GM23338 (cell line): ENCODE results near the gene MCCC1. TPM values are rescaled to one million over a fixed set of nuclear protein-coding genes. Genes with fewer than 3 reads are reported as not detected.
A peak's percentile ranks its signal among the peaks of the same experiment; 100 is the strongest.

Experiments used
- ATAC-seq: fragments of 200-7000 bp; cut with Tn5 transposase; 3 replicates; pipeline ENCODE4 v1.9.1; 2020
- DNase-seq: peaks from one replicate; pipeline ENCODE4 v3.0.0-alpha.2; 2015; ENCODE audit warnings: low spot score
- H2AFZ ChIP-seq: fragments of 200-600 bp; sonication (generic); 2 replicates; pipeline ENCODE4 v1.8.0; 2016; ENCODE audit warnings: antibody characterized with exemption, mild to moderate bottlenecking, moderate library complexity
- H3F3A ChIP-seq: fragments of 200-600 bp; sonication (generic); replicated peaks from 2 replicates; pipeline ENCODE4 v1.8.0; 2017; ENCODE audit warnings: antibody characterized with exemption, mixed run types, low read depth
- H3K27ac ChIP-seq: fragments of 200-600 bp; sonication (generic); 2 replicates; pipeline ENCODE4 v1.6.1; 2016; ENCODE audit warnings: low read depth
- H3K27me3 ChIP-seq: fragments of 200-600 bp; sonication (generic); 2 replicates; pipeline ENCODE4 v1.8.0; 2016; ENCODE audit warnings: mild to moderate bottlenecking, mixed run types, moderate library complexity; ENCODE audit not compliant: insufficient read depth
- H3K36me3 ChIP-seq: fragments of 200-600 bp; sonication (generic); 2 replicates; pipeline ENCODE4 v1.8.0; 2016; ENCODE audit warnings: mild to moderate bottlenecking; ENCODE audit not compliant: insufficient read depth
- H3K4me1 ChIP-seq: fragments of 200-600 bp; sonication (generic); 2 replicates; pipeline ENCODE4 v1.8.0; 2016; ENCODE audit warnings: mild to moderate bottlenecking, moderate library complexity; ENCODE audit not compliant: insufficient read depth
- H3K4me2 ChIP-seq: fragments of 200-600 bp; sonication (generic); 2 replicates; pipeline ENCODE4 v1.7.1; 2017; ENCODE audit warnings: mixed run types
- H3K4me3 ChIP-seq: fragments of 200-600 bp; sonication (generic); 2 replicates; pipeline ENCODE4 v1.6.1; 2016; ENCODE audit warnings: mixed run types
- H3K79me2 ChIP-seq: fragments of 200-600 bp; sonication (generic); replicated peaks from 2 replicates; pipeline ENCODE4 v1.8.0; 2017; ENCODE audit warnings: mild to moderate bottlenecking; ENCODE audit not compliant: insufficient read depth
- H3K9me2 ChIP-seq: fragments of 200-600 bp; sonication (generic); 2 replicates; pipeline ENCODE4 v1.8.0; 2017; ENCODE audit not compliant: insufficient read depth
- H4K20me1 ChIP-seq: fragments of 200-600 bp; sonication (generic); replicated peaks from 2 replicates; pipeline ENCODE4 v1.8.0; 2017; ENCODE audit warnings: mild to moderate bottlenecking; ENCODE audit not compliant: insufficient read depth
- H3K27ac Mint-ChIP-seq: 2 replicates; pipeline ENCODE4 v1.8.0; 2020; ENCODE audit warnings: inconsistent platforms, mild to moderate bottlenecking, moderate library complexity, mixed read lengths
- H3K27me3 Mint-ChIP-seq: 3 replicates; pipeline ENCODE4 v1.8.0; 2022; ENCODE audit warnings: low read depth, mild to moderate bottlenecking, moderate library complexity, mixed read lengths, inconsistent platforms; ENCODE audit not compliant: insufficient read depth, poor library complexity
- H3K36me3 Mint-ChIP-seq: 3 replicates; pipeline ENCODE4 v1.8.0; 2021; ENCODE audit warnings: low read depth, mild to moderate bottlenecking, inconsistent platforms, moderate library complexity, mixed read lengths
- H3K4me1 Mint-ChIP-seq: 3 replicates; pipeline ENCODE4 v1.8.0; 2020; ENCODE audit warnings: mild to moderate bottlenecking, inconsistent platforms, mixed read lengths
- H3K4me3 Mint-ChIP-seq: 3 replicates; pipeline ENCODE4 v1.8.0; 2021; ENCODE audit warnings: moderate library complexity, mild to moderate bottlenecking, inconsistent platforms, mixed read lengths
- H3K9me3 Mint-ChIP-seq: 3 replicates; pipeline ENCODE4 v1.8.0; 2020; ENCODE audit warnings: moderate library complexity, mild to moderate bottlenecking, inconsistent platforms, mixed read lengths
- CREB1 ChIP-seq: fragments of 250-450 bp; sonication (Bioruptor Pico); IDR thresholded peaks from 2 replicates; pipeline ENCODE4 v1.5.0; 2020; ENCODE audit warnings: low read depth, mild to moderate bottlenecking, moderate library complexity
- EZH2 ChIP-seq: fragments of 200-600 bp; sonication (generic); IDR thresholded peaks from one replicate; pipeline ENCODE4 v1.8.0; 2017; ENCODE audit warnings: antibody characterized with exemption, mild to moderate bottlenecking, low read depth; ENCODE audit not compliant: unreplicated experiment
- EZH2phosphoT487 ChIP-seq: fragments of 200-600 bp; sonication (generic); IDR thresholded peaks from one replicate; pipeline ENCODE4 v1.8.1; 2018; ENCODE audit warnings: antibody characterized with exemption; ENCODE audit not compliant: unreplicated experiment
- JUNB ChIP-seq: IDR thresholded peaks from one replicate; pipeline ENCODE4 v1.6.1; 2016; ENCODE audit warnings: antibody characterized with exemption; ENCODE audit not compliant: unreplicated experiment
- NANOG ChIP-seq: IDR thresholded peaks from 2 replicates; pipeline ENCODE4 v1.6.1; 2016; ENCODE audit warnings: antibody characterized with exemption, borderline replicate concordance
- POLR2AphosphoS5 ChIP-seq: IDR thresholded peaks from 2 replicates; pipeline ENCODE4 v1.6.1; 2016; ENCODE audit warnings: antibody characterized with exemption, low read depth
- STAT1 ChIP-seq: IDR thresholded peaks from one replicate; pipeline ENCODE4 v1.6.1; 2016; ENCODE audit warnings: antibody characterized with exemption; ENCODE audit not compliant: unreplicated experiment
- ZNF114 ChIP-seq: fragments of 250-450 bp; sonication (Bioruptor Pico); IDR thresholded peaks from 2 replicates; pipeline ENCODE4 v1.5.0; 2020; ENCODE audit warnings: mild to moderate bottlenecking, moderate library complexity
- ZNF331 ChIP-seq: fragments of 250-450 bp; sonication (Bioruptor Pico); IDR thresholded peaks from 2 replicates; pipeline ENCODE4 v1.5.0; 2020; ENCODE audit warnings: low read depth, mild to moderate bottlenecking, moderate library complexity
- polyA plus RNA-seq: library from polyadenylated mRNA; unstranded; fragments of >200 nt; fragmentation: Nextera tagmentation; extraction: Ambion mirVana; gene quantifications from 2 replicates; pipeline ENCODE4 v1.2.1, GENCODE V29; 2016
- total RNA-seq: library from RNA; depleted of rRNA; stranded (reverse); fragments of >200 nt; shearing (Covaris generic); gene quantifications from 2 replicates; pipeline ENCODE4 v1.2.3, GENCODE V29; 2014
- TF ChIP-seq, protein P1 (sequence below): IDR thresholded peaks from one replicate; pipeline ENCODE4 v1.6.1; 2018; ENCODE audit warnings: antibody characterized with exemption; ENCODE audit not compliant: unreplicated experiment
- TF ChIP-seq, protein P2 (sequence below): IDR thresholded peaks from 2 replicates; pipeline ENCODE4 v1.6.1; 2016; ENCODE audit warnings: antibody characterized with exemption
- TF ChIP-seq, protein P3 (sequence below): fragments of 250-450 bp; sonication (Bioruptor Pico); IDR thresholded peaks from 2 replicates; pipeline ENCODE4 v1.5.0; 2020; ENCODE audit warnings: mild to moderate bottlenecking, moderate library complexity

MCCC1 gene
- total and polyA plus RNA-seq, 2 experiments from 2014 or later: 20.2 to 24.2 TPM

DNA sequence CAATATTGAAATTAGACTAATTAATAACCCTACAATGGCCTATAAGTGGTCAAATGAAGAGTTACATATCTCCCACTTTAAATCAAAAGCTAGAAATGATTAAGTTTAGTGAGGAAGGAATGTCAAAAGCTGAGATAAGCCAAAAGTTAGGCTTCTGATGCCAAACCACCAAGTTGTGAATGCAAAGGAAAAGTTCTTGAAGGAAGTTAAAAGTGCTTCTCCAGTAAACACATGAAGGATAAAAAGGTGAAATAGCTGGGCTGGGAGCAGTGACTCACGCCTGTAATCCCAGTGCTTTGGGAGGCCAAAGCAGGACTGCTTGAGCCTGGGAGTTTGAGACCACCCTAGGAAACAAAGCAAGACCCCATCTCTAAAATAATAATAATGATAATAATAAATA lies 72.0 kb downstream of the MCCC1 start:
- peaks cover 35% of the 10 kb centered on the region for H3K36me3 Mint-ChIP-seq
- no peak for ATAC-seq
- H3K4me3 Mint-ChIP-seq: no peak overlapping the region
- no peaks in the 10 kb centered on the region for H3K4me1 Mint-ChIP-seq
- H3K79me2 ChIP-seq: no peaks in the 10 kb centered on the region
- no peak overlapping the region for H3K27ac Mint-ChIP-seq
- H3K9me3 Mint-ChIP-seq: no peaks in the 10 kb centered on the region; the same call in 2 of the 3 replicates
- H3K4me2 ChIP-seq: no peak overlapping the region
- H2AFZ ChIP-seq: no peak overlapping the region
- no peaks in the 10 kb centered on the region for H3K27me3 ChIP-seq
- DNase-seq: no peak
- H3K27me3 Mint-ChIP-seq: no peaks in the 10 kb centered on the region
- no peaks in the 10 kb centered on the region for H4K20me1 ChIP-seq
- H3F3A ChIP-seq: no peaks in the 10 kb centered on the region
- H3K27ac ChIP-seq: 0 out of 2 replicates have a peak overlapping the region, but pooled peaks have one; percentile 45
- H3K4me1 ChIP-seq: no peaks in the 10 kb centered on the region
- TF ChIP-seq, protein P1, sequence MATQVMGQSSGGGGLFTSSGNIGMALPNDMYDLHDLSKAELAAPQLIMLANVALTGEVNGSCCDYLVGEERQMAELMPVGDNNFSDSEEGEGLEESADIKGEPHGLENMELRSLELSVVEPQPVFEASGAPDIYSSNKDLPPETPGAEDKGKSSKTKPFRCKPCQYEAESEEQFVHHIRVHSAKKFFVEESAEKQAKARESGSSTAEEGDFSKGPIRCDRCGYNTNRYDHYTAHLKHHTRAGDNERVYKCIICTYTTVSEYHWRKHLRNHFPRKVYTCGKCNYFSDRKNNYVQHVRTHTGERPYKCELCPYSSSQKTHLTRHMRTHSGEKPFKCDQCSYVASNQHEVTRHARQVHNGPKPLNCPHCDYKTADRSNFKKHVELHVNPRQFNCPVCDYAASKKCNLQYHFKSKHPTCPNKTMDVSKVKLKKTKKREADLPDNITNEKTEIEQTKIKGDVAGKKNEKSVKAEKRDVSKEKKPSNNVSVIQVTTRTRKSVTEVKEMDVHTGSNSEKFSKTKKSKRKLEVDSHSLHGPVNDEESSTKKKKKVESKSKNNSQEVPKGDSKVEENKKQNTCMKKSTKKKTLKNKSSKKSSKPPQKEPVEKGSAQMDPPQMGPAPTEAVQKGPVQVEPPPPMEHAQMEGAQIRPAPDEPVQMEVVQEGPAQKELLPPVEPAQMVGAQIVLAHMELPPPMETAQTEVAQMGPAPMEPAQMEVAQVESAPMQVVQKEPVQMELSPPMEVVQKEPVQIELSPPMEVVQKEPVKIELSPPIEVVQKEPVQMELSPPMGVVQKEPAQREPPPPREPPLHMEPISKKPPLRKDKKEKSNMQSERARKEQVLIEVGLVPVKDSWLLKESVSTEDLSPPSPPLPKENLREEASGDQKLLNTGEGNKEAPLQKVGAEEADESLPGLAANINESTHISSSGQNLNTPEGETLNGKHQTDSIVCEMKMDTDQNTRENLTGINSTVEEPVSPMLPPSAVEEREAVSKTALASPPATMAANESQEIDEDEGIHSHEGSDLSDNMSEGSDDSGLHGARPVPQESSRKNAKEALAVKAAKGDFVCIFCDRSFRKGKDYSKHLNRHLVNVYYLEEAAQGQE: no peak
- TF ChIP-seq POLR2AphosphoS5 (no peak), EZH2 (no peak), ZNF331 (no peak), EZH2phosphoT487 (no peak), NANOG (no peak), STAT1 (no peak), ZNF114 (CRISPR knock-in tag) (no peak), CREB1 (no peak), JUNB (no peak)
- TF ChIP-seq, protein P2, sequence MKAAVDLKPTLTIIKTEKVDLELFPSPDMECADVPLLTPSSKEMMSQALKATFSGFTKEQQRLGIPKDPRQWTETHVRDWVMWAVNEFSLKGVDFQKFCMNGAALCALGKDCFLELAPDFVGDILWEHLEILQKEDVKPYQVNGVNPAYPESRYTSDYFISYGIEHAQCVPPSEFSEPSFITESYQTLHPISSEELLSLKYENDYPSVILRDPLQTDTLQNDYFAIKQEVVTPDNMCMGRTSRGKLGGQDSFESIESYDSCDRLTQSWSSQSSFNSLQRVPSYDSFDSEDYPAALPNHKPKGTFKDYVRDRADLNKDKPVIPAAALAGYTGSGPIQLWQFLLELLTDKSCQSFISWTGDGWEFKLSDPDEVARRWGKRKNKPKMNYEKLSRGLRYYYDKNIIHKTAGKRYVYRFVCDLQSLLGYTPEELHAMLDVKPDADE: no peak
- TF ChIP-seq, protein P3, sequence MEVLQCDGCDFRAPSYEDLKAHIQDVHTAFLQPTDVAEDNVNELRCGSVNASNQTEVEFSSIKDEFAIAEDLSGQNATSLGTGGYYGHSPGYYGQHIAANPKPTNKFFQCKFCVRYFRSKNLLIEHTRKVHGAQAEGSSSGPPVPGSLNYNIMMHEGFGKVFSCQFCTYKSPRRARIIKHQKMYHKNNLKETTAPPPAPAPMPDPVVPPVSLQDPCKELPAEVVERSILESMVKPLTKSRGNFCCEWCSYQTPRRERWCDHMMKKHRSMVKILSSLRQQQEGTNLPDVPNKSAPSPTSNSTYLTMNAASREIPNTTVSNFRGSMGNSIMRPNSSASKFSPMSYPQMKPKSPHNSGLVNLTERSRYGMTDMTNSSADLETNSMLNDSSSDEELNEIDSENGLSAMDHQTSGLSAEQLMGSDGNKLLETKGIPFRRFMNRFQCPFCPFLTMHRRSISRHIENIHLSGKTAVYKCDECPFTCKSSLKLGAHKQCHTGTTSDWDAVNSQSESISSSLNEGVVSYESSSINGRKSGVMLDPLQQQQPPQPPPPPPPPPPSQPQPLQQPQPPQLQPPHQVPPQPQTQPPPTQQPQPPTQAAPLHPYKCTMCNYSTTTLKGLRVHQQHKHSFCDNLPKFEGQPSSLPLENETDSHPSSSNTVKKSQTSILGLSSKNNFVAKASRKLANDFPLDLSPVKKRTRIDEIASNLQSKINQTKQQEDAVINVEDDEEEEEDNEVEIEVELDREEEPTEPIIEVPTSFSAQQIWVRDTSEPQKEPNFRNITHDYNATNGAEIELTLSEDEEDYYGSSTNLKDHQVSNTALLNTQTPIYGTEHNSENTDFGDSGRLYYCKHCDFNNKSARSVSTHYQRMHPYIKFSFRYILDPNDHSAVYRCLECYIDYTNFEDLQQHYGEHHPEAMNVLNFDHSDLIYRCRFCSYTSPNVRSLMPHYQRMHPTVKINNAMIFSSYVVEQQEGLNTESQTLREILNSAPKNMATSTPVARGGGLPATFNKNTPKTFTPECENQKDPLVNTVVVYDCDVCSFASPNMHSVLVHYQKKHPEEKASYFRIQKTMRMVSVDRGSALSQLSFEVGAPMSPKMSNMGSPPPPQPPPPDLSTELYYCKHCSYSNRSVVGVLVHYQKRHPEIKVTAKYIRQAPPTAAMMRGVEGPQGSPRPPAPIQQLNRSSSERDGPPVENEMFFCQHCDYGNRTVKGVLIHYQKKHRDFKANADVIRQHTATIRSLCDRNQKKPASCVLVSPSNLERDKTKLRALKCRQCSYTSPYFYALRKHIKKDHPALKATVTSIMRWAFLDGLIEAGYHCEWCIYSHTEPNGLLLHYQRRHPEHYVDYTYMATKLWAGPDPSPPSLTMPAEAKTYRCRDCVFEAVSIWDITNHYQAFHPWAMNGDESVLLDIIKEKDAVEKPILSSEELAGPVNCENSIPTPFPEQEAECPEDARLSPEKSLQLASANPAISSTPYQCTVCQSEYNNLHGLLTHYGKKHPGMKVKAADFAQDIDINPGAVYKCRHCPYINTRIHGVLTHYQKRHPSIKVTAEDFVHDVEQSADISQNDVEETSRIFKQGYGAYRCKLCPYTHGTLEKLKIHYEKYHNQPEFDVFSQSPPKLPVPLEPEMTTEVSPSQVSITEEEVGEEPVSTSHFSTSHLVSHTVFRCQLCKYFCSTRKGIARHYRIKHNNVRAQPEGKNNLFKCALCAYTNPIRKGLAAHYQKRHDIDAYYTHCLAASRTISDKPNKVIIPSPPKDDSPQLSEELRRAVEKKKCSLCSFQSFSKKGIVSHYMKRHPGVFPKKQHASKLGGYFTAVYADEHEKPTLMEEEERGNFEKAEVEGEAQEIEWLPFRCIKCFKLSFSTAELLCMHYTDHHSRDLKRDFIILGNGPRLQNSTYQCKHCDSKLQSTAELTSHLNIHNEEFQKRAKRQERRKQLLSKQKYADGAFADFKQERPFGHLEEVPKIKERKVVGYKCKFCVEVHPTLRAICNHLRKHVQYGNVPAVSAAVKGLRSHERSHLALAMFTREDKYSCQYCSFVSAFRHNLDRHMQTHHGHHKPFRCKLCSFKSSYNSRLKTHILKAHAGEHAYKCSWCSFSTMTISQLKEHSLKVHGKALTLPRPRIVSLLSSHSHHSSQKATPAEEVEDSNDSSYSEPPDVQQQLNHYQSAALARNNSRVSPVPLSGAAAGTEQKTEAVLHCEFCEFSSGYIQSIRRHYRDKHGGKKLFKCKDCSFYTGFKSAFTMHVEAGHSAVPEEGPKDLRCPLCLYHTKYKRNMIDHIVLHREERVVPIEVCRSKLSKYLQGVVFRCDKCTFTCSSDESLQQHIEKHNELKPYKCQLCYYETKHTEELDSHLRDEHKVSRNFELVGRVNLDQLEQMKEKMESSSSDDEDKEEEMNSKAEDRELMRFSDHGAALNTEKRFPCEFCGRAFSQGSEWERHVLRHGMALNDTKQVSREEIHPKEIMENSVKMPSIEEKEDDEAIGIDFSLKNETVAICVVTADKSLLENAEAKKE: no peak
- no peaks in the 10 kb centered on the region for H3K9me2 ChIP-seq
- H3K4me3 ChIP-seq: no peak overlapping the region
- H3K36me3 ChIP-seq: peaks cover 4% of the 10 kb centered on the region; the same call in 1 of the 2 replicates
